GM18505 (cell line): ENCODE measurements around the gene RRP1B.

Source experiments
- ATAC-seq: cut with Tn5 transposase; IDR thresholded peaks from one replicate; pipeline ENCODE4 v1.9.1; 2021; ENCODE audit not compliant: unreplicated experiment
- POLR2A ChIP-seq: IDR thresholded peaks from 4 replicates; pipeline ENCODE4 v1.6.1; 2011; ENCODE audit warnings: borderline replicate concordance; ENCODE audit not compliant: insufficient read depth, insufficient read length; ENCODE audit errors: extremely low read depth

The RRP1B gene

GRCh38 chr21:43631411-43632107 is 27.8 kb upstream of the RRP1B start:
- ATAC-seq = no peak
- no peak for TF ChIP-seq POLR2A

- ATAC-seq = no peak
- TF ChIP-seq POLR2A = no peak
Measured at GRCh38 chr21:43632373-43632905, 26.9 kb upstream of the RRP1B start.

DNA sequence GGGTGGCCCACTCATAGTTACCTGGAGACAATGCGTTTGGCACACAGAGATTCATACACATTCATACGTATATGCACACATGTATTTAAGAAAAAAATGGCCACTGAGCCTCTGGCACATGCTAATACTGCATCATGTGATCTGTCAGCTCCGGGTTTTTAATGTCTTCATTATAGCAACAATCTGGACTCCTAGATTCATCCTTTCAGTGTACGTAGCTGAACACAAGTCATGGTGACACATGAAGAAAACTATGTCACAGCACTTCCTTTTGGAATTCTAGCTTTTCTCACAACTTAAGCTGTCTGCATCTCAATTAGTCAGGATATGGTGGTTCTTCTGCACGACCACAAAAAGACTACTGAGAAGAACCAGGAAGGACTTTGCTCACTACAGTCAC is 24.7 kb upstream of the RRP1B start:
- no peak for TF ChIP-seq POLR2A

GRCh38 chr21:43635436-43635835 is 23.9 kb upstream of the RRP1B start:
- no peak for TF ChIP-seq POLR2A
- ATAC-seq = no peak

More for the DNA sequence above, 24.7 kb upstream of the RRP1B start:
- no peak for ATAC-seq

- ATAC-seq = no peak
- TF ChIP-seq POLR2A = no peak
Measured at GRCh38 chr21:43637530-43638158, 21.7 kb upstream of the RRP1B start.

GRCh38 chr21:43639470-43640353 is 19.6 kb upstream of the RRP1B start:
- TF ChIP-seq POLR2A = no peak
- no peak for ATAC-seq

DNA sequence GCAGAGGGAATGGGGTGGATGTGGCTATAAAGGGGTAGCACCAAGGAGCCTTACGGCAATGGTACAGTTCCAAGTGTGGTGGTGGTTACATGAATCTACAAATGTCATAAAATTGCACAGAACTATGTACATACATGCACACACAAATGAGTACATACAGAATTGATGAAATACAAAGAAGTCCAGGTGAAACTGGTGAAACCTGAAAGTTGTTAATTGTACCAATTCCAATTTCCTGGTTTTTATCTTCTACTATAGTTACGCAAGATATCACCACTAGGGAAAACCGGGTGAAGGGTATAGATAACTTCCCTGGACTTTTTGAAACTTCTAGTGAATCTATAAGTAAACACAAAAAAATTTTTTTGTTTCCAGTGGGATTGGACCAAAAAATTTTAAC is 19.0 kb upstream of the RRP1B start:
- TF ChIP-seq POLR2A = no peak
- no peak for ATAC-seq

DNA sequence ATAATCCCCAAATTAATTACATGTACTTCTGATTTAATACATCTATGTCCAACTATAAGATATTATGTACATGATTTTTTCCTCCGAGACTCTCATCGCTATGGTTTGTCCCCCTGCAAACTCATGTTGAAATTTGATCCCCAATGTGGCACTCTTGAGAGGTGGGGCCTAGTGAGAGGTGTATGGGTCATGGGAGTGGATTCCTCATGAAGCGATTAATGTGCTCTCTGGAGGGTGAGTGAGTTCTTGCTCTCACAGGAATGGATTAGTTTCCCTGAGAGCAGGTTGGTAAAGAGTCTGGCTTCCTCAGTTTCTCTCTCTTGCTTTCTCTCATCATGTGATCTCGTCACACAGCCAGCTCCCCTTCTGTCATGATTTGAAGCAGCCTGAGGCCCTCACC is 16.2 kb upstream of the RRP1B start:
- ATAC-seq = no peak

GRCh38 chr21:43644071-43644470 is 15.3 kb upstream of the RRP1B start:
- no peak for ATAC-seq
- no peak for TF ChIP-seq POLR2A

More for the DNA sequence above, 16.2 kb upstream of the RRP1B start:
- TF ChIP-seq POLR2A = no peak

DNA sequence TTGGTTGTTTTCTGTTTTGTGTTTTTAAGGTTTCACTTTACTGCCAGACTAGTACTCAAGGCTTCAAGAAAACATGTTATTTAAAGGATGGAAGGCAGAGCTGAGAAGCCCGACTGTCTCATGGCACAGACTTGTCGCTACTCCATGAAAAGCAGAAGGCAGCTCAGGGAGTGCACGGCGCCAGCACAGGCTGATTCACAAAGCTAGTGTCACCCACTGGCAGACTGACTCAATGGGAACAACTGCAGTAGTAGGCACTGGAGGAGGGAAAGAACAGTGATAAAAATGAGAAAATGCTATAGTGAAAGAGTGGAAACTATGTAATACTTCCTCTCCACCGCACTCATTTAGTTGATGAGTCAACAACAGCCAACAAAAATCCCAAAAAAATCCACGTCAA is 14.8 kb upstream of the RRP1B start:
- TF ChIP-seq POLR2A = no peak
- no peak for ATAC-seq

DNA sequence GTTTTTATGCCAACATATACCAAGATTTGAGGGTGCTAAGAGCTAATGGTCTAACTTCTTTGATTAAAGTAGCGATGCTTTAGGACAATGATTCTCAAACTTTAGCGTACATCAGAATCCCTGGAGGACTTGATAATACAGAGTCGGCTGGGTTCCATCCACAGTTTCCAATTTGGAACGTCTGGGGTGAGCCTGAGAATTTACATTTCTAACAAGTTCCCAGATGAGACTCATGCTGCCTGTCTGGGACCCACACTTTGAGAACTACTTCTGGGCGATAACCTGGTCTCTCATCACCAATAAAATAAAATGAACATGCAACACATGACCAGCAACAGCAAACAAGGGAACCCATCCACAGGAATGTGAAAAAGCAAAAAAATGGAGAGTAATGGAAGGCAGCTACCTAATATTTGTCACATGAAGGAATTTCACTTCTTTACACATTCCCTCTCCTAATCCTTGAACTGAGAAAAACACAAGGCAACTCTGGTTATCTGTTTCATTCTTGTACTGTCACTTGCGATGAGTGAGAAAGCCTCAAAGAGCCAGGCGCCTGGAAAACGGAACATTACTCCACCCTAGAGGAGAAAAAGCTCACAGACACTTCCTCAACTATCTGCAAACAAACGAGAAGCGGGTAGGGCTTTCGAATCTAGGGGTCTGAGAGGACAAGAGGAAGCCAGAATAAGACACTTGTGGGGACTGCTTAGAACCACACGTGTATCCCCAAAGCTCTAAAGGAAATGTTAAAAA is 14.0 kb upstream of the RRP1B start:
- no peak for ATAC-seq
- TF ChIP-seq POLR2A = no peak

DNA sequence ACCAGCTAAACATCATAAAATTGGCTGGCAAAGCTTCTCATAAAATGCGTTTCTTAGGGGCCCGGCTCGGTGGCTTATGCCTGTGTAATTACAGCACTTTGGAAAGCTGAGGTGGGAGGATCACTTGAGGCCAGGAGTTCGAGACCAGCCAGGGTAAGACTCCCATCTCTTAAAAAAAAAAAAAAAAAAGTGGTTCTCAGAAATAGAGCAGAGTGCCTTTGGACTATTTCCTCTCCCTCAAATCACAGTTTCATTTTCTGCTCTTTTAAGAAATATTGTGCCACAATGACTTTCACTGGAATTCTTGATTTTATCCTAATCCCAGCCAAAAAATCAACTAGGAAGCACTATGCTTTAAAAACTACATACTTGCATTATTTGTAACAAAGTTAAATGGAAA is 13.4 kb upstream of the RRP1B start:
- ATAC-seq = no peak
- TF ChIP-seq POLR2A = no peak
